IMR-90 (cell line): ENCODE measurements around the gene MAPK8IP3.

ENCODE experiments used
- MAZ ChIP-seq: IDR thresholded peaks from 2 replicates; pipeline ENCODE4 v1.6.1; 2012; ENCODE audit warnings: low read depth, mild to moderate bottlenecking, low read length, improper control_type of control experiment, moderate library complexity, borderline replicate concordance
- MXI1 ChIP-seq: IDR thresholded peaks from 2 replicates; pipeline ENCODE4 v1.6.1; 2012; ENCODE audit warnings: low read depth, mild to moderate bottlenecking, low read length, moderate library complexity, borderline replicate concordance
- POLR2A ChIP-seq: IDR thresholded peaks from 2 replicates; pipeline ENCODE4 v1.6.1; 2012; ENCODE audit warnings: mild to moderate bottlenecking, low read depth, low read length
- RAD21 ChIP-seq: IDR thresholded peaks from 2 replicates; pipeline ENCODE4 v1.6.1; 2012; ENCODE audit warnings: low read length, improper control_type of control experiment
- RCOR1 ChIP-seq: IDR thresholded peaks from 2 replicates; pipeline ENCODE4 v1.6.1; 2012; ENCODE audit warnings: mild to moderate bottlenecking, low read length, improper control_type of control experiment; ENCODE audit not compliant: insufficient replicate concordance
- RFX5 ChIP-seq: IDR thresholded peaks from 2 replicates; pipeline ENCODE4 v1.8.0; 2012; ENCODE audit warnings: low read depth, mild to moderate bottlenecking, low read length, moderate library complexity
- SMC3 ChIP-seq: fragments of 150-350 bp; IDR thresholded peaks from 2 replicates; pipeline ENCODE4 v1.6.1; 2016; ENCODE audit warnings: low read depth, mild to moderate bottlenecking, antibody characterized with exemption, low read length, moderate library complexity
- TF ChIP-seq, protein P1 (sequence below): conservative IDR thresholded peaks from 2 replicates; pipeline ENCODE4 v1.5.1; 2012; ENCODE audit warnings: mild to moderate bottlenecking, low read depth, low read length, improper control_type of control experiment

DNA sequence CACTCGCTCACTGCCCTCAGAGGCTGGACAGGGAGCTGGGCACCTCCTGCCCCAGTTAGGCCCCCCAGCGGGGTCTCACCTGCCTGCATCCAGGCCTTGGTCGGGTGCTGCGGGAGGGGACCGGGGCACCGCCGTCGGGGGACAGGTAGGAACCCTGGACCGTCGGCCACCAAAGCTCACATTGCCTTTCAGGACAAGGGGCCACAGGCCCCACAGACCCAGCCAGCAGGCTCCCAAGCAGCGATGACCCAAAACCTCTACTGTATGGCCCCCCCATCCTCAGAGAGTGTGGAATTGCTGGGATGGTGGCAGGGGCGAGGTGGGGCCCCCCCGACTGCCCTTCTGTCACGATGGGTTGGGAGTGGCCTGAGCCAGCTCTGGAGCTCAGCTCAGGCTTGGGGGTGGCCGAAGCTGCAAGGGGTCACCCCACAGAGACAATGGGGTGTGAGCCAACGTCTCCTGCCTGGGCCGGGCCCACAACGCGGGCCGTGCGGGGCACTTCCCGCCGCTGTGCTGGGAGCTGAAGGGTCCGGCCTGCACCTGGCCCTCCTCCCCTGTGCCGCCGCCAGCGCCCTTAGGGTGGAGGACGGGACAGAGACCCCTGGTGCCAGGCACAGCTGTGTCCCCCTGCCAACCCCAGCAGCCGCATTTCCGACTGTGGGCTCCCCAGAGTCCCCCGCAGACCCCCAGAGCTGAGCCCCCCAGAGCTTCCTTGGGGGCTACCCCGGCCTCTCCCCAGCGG, 87.0 kb downstream of the MAPK8IP3 start:
- TF ChIP-seq, protein P1, sequence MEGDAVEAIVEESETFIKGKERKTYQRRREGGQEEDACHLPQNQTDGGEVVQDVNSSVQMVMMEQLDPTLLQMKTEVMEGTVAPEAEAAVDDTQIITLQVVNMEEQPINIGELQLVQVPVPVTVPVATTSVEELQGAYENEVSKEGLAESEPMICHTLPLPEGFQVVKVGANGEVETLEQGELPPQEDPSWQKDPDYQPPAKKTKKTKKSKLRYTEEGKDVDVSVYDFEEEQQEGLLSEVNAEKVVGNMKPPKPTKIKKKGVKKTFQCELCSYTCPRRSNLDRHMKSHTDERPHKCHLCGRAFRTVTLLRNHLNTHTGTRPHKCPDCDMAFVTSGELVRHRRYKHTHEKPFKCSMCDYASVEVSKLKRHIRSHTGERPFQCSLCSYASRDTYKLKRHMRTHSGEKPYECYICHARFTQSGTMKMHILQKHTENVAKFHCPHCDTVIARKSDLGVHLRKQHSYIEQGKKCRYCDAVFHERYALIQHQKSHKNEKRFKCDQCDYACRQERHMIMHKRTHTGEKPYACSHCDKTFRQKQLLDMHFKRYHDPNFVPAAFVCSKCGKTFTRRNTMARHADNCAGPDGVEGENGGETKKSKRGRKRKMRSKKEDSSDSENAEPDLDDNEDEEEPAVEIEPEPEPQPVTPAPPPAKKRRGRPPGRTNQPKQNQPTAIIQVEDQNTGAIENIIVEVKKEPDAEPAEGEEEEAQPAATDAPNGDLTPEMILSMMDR, result no peak
- TF ChIP-seq MAZ, result no peak
- TF ChIP-seq RFX5, result no peak
- TF ChIP-seq POLR2A, result no peak
- TF ChIP-seq SMC3, result no peak
- no peak for TF ChIP-seq RAD21
- TF ChIP-seq MXI1, result no peak
- no peak for TF ChIP-seq RCOR1
